Measurements from ENCODE around the gene GATD1.

GRCh38 chr11:762421-763072, 14.7 kb downstream of the GATD1 start:
- TF ChIP-seq CTCF (IDR thresholded peaks at IDR 0.05), result peak in 4 of 6 experiments; percentile 12 to 52 (median 24)
- TF ChIP-seq POLR2A (IDR thresholded peaks at IDR 0.05), result peak in 1 of 4 donors; percentile 14

Measured in esophagus squamous epithelium (tissue), 4 donors.